ENCODE data around the gene POLA2.

POLA2 gene

DNA sequence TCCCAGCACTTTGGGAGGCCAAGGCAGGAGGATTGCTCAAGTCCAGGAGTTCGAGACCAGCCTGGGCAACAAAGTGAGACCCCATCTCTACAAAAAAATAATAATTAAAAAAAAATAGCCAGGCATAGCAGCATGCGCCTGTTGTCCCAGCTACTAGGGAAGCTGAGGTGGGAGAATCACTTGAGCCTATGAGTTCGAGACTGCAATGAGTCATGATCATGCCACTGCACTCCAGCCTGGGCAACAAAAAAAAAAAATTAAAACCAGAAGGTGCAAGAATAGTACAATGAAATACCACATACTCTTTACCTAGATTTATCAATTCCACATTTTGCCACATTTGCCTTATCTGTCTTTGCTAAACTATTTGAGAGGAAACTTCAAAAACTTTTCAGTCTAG lies 80.1 kb downstream of the POLA2 start:
- FAIRE-seq = no peak
